Erythroblast (primary cell): ENCODE data around the gene NYAP1.
A peak's percentile ranks its signal among the peaks of the same experiment; 100 is the strongest.
"Not testable (repeated sequence)": the region's sequence is repeated elsewhere in the genome, so short reads cannot be mapped to it uniquely, and the experiment has no call there.

Source experiments
- DNase-seq, 2 experiments: peaks; one replicate each; lab custom pipeline; 2025; lab: John Stamatoyannopoulos, UW
- GATA1 ChIP-seq: IDR thresholded peaks from 2 replicates; pipeline ENCODE4 v1.6.1; 2011; ENCODE audit warnings: low read depth, mild to moderate bottlenecking, control low read depth, low read length, moderate library complexity
- POLR2A ChIP-seq: IDR thresholded peaks from 2 replicates; pipeline ENCODE4 v1.6.1; 2011; ENCODE audit warnings: mild to moderate bottlenecking, low read length

NYAP1 gene

GRCh38 chr7:100520138-100520537, 36.4 kb downstream of the NYAP1 start:
- DNase-seq, result no peak
- TF ChIP-seq GATA1 (no peak), POLR2A (no peak)

- TF ChIP-seq POLR2A (no peak), GATA1 (no peak)
- no peak for DNase-seq
These were observed 37.3 kb downstream of the NYAP1 start for GRCh38 chr7:100521076-100521475.

GRCh38 chr7:100521909-100522593, 38.3 kb downstream of the NYAP1 start:
- DNase-seq, result peak in 1 of 2 experiments; percentile 29

- not testable (repeated sequence) for DNase-seq
These were observed 39.5 kb downstream of the NYAP1 start for GRCh38 chr7:100523192-100523591.

GRCh38 chr7:100528108-100528866, 44.6 kb downstream of the NYAP1 start:
- DNase-seq, result not testable (repeated sequence)

GRCh38 chr7:100532165-100533022, 48.7 kb downstream of the NYAP1 start:
- TF ChIP-seq GATA1 (no peak), POLR2A (peak; percentile 5)
- peak; percentile 58 to 83 for DNase-seq

GRCh38 chr7:100535982-100536381, 52.3 kb downstream of the NYAP1 start:
- not testable (repeated sequence) for DNase-seq

DNA sequence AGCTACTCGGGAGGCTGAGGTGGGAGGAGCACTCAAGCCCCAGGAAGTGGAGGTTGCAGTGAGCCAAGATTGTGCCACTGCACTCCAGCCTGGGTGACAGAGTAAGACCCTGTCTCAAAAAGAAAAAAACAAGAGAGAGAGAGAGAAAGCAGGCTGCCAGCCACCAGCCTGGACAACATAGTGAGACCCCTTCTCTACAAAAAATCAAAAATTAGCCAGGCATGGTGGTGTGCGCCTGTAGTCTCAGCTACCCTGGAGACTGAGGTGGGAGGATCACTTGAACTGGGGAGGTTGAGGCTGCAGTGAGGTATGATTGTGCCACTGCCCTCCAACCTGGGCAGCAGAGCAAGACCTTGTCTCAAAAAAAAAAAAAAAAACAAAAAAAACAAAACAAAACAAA, 53.0 kb downstream of the NYAP1 start:
- DNase-seq, result not testable (repeated sequence)

GRCh38 chr7:100538348-100538653, 54.6 kb downstream of the NYAP1 start:
- DNase-seq, result no peak

DNA sequence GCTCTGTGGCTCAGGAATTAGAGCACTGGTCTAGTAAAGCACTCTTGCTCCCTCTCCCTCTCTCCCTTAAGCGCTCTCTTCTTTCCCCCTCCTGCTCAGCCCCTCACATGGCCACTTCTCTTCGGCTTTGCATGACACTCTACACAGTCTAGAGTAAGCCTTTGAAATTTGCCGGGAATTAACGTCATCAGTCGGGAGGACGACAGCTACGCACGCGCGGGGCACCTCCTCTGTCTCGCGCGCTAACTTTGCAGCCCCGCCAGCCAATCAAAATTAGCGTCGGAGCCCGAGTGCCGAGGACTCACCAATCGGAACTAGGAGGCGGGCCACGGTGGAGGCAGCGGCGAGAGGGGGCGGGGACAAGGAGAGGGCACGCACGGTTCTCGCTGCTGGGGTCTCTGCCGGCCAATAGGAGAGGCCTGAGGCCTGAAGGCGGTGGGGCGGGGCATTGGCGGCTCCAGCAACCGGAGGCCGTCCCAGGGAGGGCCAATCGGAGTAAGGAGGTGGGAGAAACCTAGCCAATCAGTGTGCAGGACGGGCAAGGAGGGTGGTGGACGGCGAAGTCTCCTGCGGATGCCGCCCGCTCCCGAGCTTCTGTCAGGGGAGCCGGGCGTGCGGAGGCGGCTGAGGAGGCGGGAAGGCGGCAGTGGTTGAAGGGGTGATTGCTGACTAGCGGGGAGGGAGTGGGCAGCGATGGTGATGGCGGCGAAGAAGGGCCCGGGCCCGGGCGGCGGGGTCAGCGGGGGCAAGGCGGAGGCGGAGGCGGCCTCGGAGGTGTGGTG, 55.1 kb downstream of the NYAP1 start, which contains the start of gene AGFG2:
Gene AGFG2, plus strand, starts transcription at position 550 of the 782 bp plus-strand sequence. Its CDS starts 144 bp downstream, at position 694.
- DNase-seq, result peak; percentile 100
- TF ChIP-seq GATA1, result no peak
- TF ChIP-seq POLR2A, result peak; percentile 87

More at GRCh38 chr7:100538348-100538653, 54.6 kb downstream of the NYAP1 start:
- TF ChIP-seq GATA1, result no peak
- TF ChIP-seq POLR2A, result no peak

GRCh38 chr7:100539436-100540006, 55.8 kb downstream of the NYAP1 start:
- TF ChIP-seq GATA1 (no peak), POLR2A (no peak)
- no peak for DNase-seq

DNA sequence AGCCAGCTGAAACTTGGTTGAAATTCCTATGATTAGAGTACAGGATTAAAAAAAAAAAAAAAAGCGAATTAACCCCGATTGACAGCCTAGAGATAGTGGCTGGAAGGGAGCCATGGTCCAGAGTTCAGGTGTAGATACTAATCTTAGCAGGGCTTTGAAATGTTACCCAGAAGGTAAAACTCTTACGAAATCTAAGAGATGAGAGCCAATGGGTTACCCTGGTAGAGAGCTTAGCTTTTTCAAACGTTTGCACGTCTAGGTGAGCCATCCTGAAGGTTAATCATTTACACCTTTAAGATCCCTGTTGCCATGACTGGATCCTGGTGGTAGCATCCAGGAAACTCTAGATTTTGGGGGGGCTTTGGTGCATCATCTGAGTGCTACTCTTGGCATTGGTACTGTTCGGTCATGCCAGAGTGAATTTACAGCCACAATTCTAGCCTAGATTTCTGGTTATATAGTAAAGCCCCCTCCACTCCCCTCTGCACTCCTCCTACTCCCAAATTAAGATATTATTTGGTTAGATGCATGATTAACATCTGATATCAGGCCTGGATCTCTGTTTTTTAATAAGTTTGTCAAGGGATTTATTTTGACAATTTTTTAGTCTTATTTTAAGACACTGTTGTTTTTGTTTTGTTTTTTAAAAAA, 56.5 kb downstream of the NYAP1 start:
- TF ChIP-seq GATA1, result no peak
- TF ChIP-seq POLR2A, result no peak

DNA sequence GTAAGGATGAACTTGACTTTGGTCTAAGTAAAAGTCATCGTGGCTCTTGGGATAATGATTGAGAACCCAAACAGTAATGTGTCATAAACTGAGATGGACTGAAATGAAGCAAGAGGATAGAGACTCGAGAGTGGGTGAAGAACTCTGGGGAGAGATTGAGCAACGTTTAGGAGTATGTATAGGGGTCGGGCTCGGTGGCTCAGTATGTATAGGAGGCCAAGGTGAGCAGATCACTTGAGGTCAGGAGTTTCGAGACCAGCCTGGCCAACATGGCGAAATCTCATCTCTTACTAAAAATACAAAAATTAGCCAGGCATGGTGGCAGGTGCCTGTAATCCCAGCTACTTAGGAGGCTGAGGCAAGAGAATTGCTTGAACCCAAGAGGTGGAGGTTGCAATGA, 57.6 kb downstream of the NYAP1 start:
- not testable (repeated sequence) for DNase-seq

More for the DNA sequence above, 56.5 kb downstream of the NYAP1 start:
- DNase-seq, result peak in 1 of 2 experiments; percentile 43
